NCI-H1417 (cell line): Measurements from ENCODE around the gene RNF41.

Source experiments
- DNase-seq, 3 experiments: peaks; one replicate each; lab custom pipeline; 2025; lab: John Stamatoyannopoulos, UW

Gene RNF41

GRCh38 chr12:56152756-56153677 lies 68.7 kb downstream of the RNF41 start:
- DNase-seq: peak in 2 of 3 experiments; percentile 61
